DOHH2 (cell line): ENCODE results near the gene GAPDHS.

ENCODE experiments used
- H3F3A ChIP-seq: fragments of 200-600 bp; sonication (generic), shearing (Covaris generic); 2 replicates; pipeline ENCODE4 v1.6.0; 2016; ENCODE audit warnings: antibody characterized with exemption, mild to moderate bottlenecking; ENCODE audit not compliant: control insufficient read depth, insufficient read depth
- H3K27ac ChIP-seq: fragments of 200-600 bp; sonication (generic); 2 replicates; pipeline ENCODE4 v1.5.1; 2014; ENCODE audit warnings: low read depth, mild to moderate bottlenecking, low read length, moderate library complexity
- H3K27me3 ChIP-seq: fragments of 200-600 bp; sonication (generic); 2 replicates; pipeline ENCODE4 v1.6.1; 2014; ENCODE audit warnings: mild to moderate bottlenecking, low read length, mixed read lengths; ENCODE audit not compliant: control insufficient read depth
- H3K36me3 ChIP-seq: fragments of 200-600 bp; sonication (generic); 2 replicates; pipeline ENCODE4 v1.6.1; 2014; ENCODE audit warnings: mild to moderate bottlenecking, low read length, moderate library complexity, mixed read lengths; ENCODE audit not compliant: control insufficient read depth
- H3K4me1 ChIP-seq: fragments of 200-600 bp; sonication (generic); 2 replicates; pipeline ENCODE4 v1.6.1; 2014; ENCODE audit warnings: mild to moderate bottlenecking, low read length, mixed read lengths; ENCODE audit not compliant: control insufficient read depth
- H3K4me2 ChIP-seq: fragments of 200-600 bp; sonication (generic); 2 replicates; pipeline ENCODE4 v1.6.0; 2014; ENCODE audit warnings: mild to moderate bottlenecking, low read length, moderate library complexity
- H3K4me3 ChIP-seq: fragments of 200-600 bp; sonication (generic); 2 replicates; pipeline ENCODE4 v1.5.1; 2014; ENCODE audit warnings: mild to moderate bottlenecking, low read length, mixed read lengths
- H3K79me2 ChIP-seq: fragments of 200-600 bp; sonication (generic); 2 replicates; pipeline ENCODE4 v1.6.1; 2014; ENCODE audit warnings: mild to moderate bottlenecking, low read length, mixed read lengths; ENCODE audit not compliant: control insufficient read depth
- H3K9me2 ChIP-seq: fragments of 200-600 bp; sonication (generic); replicated peaks from 2 replicates; pipeline ENCODE4 v1.6.1; 2014; ENCODE audit warnings: mild to moderate bottlenecking, low read length, mixed read lengths; ENCODE audit not compliant: control insufficient read depth
- H3K9me3 ChIP-seq: fragments of 200-600 bp; sonication (generic); 2 replicates; pipeline ENCODE4 v1.6.1; 2014; ENCODE audit warnings: antibody characterized with exemption, low read length, mixed read lengths; ENCODE audit not compliant: control insufficient read depth, insufficient read depth
- H4K20me1 ChIP-seq: fragments of 200-600 bp; sonication (generic); 2 replicates; pipeline ENCODE4 v1.6.0; 2014; ENCODE audit warnings: low read depth, mild to moderate bottlenecking, antibody characterized with exemption, low read length, moderate library complexity; ENCODE audit not compliant: control insufficient read depth, insufficient read depth
- CTCF ChIP-seq: fragments of 200-600 bp; sonication (generic); IDR thresholded peaks from one replicate; pipeline ENCODE4 v1.5.1; 2014; ENCODE audit warnings: antibody characterized with exemption, mild to moderate bottlenecking, low read depth, low read length; ENCODE audit not compliant: poor library complexity, severe bottlenecking
- EZH2phosphoT487 ChIP-seq: fragments of 200-600 bp; sonication (generic); IDR thresholded peaks from 2 replicates; pipeline ENCODE4 v1.6.1; 2017; ENCODE audit warnings: borderline replicate concordance, mild to moderate bottlenecking, antibody characterized with exemption, low read length, moderate library complexity, mixed read lengths

The GAPDHS gene

DNA sequence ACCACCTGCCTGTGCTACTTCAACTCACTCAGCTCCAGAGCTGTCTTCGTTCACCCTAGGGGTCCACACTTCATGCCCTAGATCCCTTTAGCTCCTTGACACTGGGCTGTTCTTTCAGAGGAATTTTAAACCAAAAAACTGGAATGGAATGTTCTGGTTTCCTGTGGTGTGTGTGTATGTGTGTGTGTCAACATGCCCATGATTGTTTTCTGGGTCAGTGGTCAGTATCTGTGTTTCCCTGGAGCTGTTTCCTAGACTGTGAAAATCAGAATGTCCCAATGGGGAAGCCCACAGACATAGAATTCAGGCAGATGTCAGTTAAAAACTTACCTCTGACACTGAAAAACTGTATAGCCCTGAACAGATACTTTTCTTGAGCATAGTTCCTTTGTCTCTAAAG lies 54.1 kb downstream of the GAPDHS start:
- TF ChIP-seq EZH2phosphoT487 (no peak), CTCF (no peak)
- Histone ChIP-seq H3F3A (no peaks in the 10 kb centered on the region), H3K4me3 (no peak overlapping the region), H3K4me2 (no peak overlapping the region), H3K9me2 (no peaks in the 10 kb centered on the region), H3K9me3 (no peaks in the 10 kb centered on the region), H3K27me3 (no peaks in the 10 kb centered on the region), H3K4me1 (no peaks in the 10 kb centered on the region), H3K79me2 (no peaks in the 10 kb centered on the region), H3K27ac (no peak overlapping the region), H3K36me3 (no peaks in the 10 kb centered on the region), H4K20me1 (no peaks in the 10 kb centered on the region)

DNA sequence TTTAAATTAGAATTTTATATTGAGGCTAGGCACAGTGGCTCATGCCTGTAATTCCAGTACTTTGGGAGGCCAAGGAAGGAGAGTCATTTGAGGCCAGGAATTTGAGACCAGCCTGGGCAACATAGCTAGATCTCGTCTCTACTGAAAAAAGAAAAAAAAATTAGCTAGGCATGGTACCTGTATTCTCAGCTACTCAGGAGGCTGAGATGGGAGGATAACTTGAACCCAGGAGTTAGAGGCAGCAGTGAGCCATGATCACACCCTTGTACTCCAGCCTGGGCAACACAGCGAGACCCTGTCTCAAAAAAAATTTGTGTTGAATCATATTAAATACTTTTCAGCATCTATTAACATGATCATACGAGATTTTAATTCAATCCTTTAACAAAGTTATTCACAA lies 57.6 kb downstream of the GAPDHS start:
- no peak overlapping the region for H3K4me3 ChIP-seq

GRCh38 chr19:35592226-35592625 lies 59.0 kb downstream of the GAPDHS start:
- Histone ChIP-seq H4K20me1 (no peaks in the 10 kb centered on the region), H3F3A (no peaks in the 10 kb centered on the region), H3K27ac (no peak overlapping the region), H3K36me3 (no peaks in the 10 kb centered on the region), H3K9me2 (no peaks in the 10 kb centered on the region), H3K4me2 (no peak overlapping the region), H3K79me2 (no peaks in the 10 kb centered on the region), H3K27me3 (no peaks in the 10 kb centered on the region), H3K9me3 (no peaks in the 10 kb centered on the region), H3K4me3 (no peak overlapping the region), H3K4me1 (no peaks in the 10 kb centered on the region)
- TF ChIP-seq EZH2phosphoT487 (no peak), CTCF (peak; percentile 76)

More for the DNA sequence above, 57.6 kb downstream of the GAPDHS start:
- Histone ChIP-seq H3K27me3 (no peaks in the 10 kb centered on the region), H3K4me1 (no peaks in the 10 kb centered on the region), H3K4me2 (no peak overlapping the region), H3K9me2 (no peaks in the 10 kb centered on the region), H3K79me2 (no peaks in the 10 kb centered on the region), H4K20me1 (no peaks in the 10 kb centered on the region), H3K36me3 (no peaks in the 10 kb centered on the region), H3K9me3 (no peaks in the 10 kb centered on the region), H3F3A (no peaks in the 10 kb centered on the region), H3K27ac (no peak overlapping the region)
- no peak for TF ChIP-seq CTCF
- TF ChIP-seq EZH2phosphoT487 = no peak
